Measurements from ENCODE around the gene LHFPL2.

Gene LHFPL2

DNA sequence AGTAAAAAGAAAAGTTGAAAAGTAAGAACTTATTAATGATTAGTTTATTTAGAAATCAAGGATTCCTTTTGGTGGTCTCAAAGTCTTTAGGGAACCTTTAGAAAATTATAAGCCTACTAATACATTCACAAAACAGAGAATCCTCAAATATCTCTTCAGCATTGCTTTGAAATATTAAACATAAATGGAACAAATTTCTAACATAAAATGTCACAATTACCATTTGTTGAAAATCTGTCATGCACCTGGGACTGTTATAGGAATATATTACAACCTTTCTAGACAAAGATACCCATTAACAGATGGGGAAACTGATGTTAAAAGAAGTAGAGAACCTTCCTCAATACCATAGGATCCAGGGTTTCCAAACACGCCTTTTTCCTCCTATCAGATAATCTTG is 83.2 kb downstream of the LHFPL2 start:
- no peak for DNase-seq

DNA sequence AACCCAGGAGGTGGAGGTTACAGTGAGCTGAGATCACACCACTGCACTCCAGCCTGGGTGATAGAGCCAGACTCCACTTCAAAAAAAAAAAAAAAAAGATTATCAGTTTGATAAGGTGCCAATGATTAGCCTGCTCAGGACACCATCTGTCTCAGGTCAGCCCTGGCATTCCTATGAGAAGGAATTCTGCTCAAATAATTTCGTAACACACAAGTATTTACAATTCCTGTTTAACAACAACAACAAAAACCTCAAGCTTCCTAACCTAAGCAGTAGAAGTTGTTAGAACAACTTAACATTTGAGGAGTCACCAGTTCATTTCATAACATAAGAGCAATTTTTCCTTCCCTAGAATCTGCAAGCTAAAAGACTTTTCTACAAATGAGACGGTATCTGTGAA is 85.0 kb downstream of the LHFPL2 start:
- DNase-seq, result no peak

DNA sequence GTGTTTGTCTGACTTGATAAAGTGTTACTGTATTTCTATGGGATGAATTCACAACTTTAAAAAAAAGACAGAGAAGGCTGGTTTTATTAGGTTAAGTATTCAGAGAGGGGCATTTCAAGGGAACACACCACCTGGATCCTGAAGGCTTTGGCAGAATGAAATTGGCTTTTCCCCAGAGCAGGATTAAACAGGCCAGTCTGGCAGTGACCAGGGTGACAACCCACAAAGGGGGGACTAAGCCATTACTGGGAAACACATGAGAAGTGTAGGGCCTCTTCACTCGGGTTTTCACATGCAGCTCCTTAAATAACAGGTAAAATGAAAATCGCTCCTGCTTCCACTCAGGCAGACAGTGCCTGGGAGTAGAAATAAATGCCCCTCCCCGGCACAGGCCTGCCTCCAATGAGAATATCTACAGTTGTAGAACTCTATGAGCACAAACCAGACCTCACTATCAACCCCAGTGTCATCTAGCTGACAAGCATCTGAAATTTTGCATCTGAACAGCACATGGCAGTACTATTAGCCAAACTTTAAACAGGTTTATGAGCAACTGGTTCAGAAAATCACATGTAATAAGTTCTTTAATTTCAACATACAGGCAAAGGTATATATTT is 85.8 kb downstream of the LHFPL2 start:
- no peak for DNase-seq

DNA sequence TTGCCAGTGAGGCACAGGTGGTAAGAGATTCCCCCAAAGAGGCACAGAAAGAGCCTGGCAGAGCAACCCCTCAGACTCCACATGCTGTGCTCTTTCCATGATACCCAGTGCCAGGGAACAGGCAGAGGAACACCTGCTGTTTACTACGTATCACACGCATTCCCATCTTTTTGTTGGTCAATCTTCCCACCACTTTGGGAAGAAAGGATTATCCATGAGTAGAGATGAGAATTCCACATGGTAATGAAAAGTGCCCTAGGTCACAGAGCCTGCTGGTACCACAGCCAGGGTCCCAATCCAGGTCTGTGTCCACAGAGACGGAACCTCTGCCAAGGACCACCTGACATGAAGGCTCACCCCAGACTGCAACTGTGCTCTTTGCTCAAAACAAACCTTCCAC is 86.6 kb downstream of the LHFPL2 start:
- no peak for DNase-seq

DNA sequence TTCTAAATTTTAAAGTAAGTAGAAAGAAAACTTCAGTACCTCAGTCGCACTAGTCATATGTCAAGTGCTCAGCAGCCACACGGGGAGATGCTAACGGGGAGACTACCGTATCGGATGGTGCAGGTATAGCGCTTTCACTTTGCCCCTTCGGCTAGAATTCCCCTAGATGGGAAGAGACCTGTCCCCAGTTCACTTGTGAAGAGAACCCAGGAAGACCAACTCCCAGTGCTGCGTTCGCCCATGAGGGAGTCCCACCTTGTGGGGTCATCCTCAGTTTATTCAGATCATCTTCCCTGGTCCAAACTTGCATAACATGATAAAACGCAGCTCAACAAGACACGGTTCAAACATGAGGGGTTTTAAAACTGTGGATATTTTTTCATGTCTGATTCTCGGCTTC is 87.3 kb downstream of the LHFPL2 start:
- no peak for DNase-seq

DNA sequence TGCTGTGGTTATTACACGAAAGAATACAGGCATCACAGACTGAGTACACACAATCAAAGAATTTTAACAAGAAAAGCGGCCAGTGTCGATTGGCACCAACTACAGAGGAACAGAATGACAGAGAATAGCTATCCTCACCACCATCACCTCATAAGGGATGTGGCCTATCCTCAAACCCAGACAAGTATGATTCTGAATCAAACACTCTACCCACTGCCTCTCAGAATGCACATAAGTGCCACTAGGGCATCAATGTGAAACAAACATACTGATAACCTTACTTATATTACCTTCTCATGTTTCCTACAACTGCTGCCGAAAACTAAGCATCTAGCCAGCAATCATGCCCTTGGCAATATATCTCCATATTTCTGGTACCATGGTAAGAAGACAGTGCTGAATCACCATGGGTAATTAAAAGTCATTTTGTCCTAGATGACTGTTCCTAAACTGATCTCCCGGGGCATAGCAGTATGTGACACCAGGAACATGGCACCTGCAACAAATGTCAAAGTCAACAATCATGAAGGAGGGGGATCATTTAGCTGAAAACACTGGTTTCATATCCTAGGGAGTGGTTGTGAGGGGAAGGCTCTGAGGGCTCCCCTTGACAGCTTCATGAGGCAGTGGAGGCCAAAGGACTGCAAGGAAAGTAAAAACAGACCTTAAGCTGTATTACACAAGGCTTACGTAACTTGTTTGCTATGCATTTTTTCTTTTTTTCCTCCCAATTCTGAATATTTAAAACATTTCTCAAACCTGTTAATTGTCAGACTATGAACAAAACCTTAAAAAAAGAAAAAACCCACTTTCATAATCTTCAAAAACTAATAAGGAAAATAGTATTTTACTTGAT is 88.3 kb downstream of the LHFPL2 start:
- DNase-seq, result no peak

DNA sequence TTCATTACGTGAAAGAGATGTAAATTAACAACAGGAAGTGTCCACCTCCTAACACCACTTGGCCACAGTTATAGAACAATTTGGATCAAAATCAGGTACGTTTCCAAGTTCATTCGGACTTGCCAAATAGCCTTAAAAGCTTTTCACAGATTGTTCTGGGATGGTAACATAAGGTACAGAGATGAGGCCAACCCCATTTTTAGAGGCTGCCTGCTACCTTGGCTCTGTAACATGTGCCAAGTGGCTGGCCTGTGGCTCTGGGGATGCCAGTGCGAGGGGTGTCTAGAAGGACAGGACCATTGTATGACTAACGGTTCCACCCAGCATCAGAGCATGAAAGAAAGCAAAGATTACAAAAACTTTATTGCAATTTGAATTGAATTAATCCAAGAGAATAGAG is 91.0 kb downstream of the LHFPL2 start:
- DNase-seq, result no peak

DNA sequence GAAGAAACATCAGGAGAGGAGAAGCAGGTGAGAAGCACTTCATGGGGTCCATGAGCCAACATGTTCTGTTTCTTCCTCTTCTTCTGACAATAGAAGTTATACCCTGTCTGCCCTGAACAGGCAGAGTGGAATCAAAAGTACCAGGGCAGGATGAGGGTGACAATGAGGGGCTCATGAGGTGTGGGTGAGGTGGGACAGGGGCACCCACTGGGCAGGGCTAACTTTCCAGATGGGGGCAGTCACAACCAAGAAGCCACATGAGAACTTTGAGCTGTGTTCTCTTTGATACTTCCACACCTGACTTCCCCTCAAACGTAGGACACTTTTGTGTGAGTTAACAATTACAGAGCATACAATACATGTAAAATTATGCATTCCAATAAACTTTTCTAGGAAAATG is 92.7 kb downstream of the LHFPL2 start:
- DNase-seq, result no peak

DNA sequence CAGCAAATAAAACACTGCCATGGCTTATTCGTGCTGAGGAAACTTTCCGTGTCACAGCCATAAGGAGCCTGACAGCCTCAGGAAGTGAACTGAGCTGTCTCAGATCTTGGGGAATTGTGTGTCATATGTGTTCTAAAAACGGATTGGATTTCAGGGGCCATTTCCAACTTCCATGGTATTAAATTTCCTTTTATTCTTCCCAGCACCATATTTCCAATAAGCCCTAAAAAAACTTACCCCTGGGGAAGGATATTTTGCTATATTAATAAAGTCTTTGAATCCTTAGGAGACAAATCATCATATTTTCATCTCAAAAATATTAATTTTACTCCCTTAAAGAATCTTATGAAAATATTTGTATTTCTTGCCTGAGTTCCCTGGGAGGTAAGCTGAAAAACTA is 93.9 kb downstream of the LHFPL2 start:
- no peak for DNase-seq

DNA sequence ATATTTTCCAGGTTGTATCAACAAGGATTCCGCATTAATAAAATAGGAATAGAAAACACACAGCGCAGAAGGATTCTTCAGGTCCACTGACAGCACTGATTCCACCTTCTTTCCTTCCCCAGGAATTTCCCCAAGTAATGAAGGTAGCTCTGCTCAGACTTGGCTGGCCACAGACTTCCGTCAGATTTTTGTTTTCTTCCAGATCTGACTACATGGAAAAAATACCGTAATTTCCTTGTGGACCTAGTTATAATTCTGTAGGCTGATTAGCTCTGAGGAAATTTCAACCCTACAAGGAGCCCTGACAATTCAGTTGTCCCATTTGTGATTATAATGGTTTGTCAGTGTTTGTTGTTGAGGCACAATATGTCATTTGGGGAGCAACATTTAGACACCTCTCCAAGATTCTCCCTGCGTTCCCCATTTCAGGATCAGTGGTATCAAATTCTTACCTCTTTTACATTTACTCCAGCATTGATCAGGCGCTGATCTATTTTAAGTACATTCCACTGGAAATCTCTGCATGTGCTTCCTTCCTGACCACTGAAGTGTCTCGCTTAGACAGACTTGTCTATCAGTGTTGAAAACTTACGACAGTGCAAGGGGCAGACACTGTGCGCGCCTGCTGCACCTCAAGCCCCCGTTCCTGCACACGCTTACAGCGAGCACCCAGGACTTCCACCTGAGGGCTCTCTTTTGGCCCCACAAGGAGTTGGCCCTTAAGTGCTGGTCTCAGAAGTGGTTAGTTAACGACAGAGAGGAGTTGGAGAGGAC is 94.8 kb downstream of the LHFPL2 start:
- DNase-seq, result no peak

DNA sequence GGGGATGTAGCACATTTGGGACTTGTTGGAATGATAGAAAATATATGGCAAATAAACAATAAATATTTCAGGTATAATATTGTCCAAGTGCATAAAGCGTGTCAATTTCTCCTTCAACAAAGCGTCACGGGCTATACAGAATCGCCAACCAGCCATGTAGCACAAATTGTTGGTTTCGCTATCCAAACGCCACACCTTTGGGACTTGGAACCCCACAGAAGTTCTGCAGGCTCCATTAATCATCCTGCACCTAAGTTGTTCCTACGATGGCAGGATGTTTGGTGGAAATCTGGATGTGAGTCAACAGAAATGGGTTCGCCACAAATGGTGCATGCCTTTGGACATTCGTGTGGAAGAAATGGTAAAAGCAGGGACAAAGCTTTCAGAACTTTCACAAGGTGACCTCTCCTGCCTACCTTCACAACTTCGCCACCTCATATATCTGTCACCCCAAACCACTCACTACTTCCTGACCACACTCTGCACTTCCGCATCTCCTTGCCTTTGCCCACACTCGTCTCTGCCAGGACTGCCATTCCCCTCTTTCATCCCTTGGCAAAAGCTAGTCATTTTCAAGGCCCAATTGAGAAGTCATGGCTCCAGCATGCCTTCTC is 95.7 kb downstream of the LHFPL2 start:
- no peak for DNase-seq

DNA sequence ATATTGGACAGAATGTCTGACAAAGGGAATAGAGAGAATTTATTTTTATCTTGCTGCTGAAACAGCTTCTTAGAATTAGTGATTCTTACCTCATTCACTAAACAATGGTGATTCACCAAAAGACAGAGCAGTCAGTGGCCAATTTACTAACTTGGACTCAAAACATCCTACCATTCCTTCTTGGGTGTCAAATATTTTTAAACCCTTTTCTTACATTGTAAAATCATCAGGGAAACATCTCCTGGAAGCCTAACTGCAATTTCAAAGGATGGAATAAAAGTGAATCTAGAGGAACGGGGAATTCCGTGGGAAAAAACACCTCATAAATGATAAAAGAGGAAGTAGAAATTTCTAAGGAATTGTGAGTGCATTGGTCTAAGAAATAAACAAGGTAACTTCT is 97.7 kb downstream of the LHFPL2 start:
- no peak for DNase-seq

DNA sequence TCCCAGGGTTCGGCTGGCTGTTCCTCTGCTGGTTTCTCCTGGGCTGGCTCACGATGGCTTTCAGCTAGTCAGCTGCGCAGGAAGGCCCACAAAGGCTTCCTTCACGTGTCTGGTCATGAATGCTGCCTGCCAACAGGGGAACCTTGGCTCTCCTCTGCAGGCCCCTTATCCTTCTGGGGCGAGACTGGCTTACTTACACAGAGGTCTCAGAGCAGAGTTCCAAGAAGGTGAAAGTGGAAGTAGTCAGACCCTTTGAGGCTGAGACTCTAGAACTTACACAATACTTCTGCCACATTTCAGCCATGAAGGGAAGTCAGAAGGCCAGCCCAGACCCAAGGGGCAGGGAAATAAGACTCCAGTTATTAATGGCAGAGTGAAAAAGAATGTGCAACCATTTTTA is 99.5 kb downstream of the LHFPL2 start:
- no peak for DNase-seq

DNA sequence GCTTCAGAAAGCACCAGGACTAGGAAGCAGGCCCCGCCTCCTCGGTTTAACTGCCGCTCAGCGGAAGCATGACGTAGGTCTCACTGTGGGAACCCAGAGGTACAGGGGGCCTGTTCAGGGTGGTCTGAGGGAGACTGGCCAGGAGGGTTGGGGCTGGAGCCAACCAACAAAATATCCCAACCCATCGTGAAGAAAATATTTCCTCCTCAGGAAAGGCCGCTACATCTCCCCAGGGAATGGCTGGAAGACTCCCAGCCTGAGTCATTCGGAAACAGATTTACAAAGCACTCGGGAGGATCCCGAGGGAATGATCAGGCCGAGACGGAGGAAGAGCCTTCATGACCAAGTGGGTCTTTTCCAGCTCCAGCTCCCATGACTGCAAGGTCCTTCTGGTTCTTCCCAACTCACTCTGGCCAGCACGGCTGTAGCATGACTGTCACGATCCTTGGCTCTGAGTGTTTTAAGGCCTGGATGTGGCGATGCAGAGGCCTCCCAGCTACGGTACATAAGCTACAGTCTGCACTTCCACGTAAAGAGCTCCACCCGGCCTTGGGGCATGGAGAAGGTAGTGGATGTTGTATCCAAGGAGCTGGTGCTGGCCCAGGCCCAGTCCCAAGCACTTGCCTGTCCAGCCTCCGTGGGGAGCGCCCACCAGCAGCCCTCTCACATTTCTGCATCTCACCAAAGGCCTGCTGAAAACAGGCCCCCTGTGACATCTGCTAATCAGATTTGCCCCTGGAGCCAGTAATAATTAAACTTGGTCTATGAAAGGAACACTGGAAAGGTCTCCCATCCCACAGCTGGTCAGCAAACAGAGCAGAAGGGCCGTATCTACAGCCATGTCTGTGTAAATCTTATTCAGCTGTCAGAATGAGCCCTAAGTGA is 100.6 kb downstream of the LHFPL2 start:
- no peak for DNase-seq

DNA sequence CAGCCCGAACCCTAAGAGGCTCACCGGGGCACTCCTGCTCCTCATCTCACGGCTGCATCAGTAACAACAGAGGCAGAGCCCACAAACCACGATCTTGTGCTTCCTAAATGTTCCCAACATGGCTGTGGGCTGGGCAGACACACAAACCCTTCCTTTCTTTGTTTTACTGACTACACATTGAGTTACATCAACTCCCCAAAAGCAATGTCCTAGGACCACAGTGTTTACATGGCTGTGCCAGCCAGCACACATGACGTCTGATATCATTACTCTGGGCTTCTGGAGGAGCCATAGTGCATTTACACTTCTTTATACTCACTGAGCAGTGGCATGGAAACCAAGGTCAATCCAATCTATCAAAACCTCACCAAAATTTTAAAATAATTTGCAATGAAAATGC is 101.4 kb downstream of the LHFPL2 start:
- no peak for DNase-seq

DNA sequence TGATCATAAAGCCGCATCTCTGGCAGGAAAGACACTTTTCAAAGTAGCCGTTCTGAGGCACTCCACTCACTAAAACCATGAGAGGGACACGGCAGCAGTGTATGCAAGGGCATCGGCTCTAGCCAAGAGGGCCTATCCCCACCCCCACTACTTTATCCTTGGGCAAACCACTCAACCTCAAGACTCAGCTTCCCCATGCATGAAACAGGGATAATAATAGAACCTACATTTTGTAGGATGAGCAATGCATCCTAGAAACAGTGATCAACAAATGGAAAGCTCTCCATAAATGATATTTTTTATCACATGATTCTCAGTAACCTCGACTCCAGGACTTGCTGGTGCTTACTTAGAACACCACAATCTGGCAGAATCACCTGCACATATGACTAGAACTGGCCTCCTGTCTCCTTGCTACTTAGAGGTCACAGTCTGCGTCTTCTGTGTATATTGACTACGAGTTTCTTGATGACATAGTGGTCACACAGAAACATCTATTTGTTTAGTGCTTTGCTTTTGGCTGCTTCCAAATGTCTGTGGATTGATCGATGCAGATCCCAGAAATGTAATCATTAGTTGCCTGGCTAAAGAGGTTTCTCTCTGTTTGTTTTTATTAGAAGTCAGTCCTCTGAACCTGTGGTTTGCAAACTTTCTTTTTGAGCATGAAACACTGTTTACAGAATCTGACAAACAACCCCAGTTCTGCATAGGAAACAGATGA is 102.1 kb downstream of the LHFPL2 start:
- no peak for DNase-seq

DNA sequence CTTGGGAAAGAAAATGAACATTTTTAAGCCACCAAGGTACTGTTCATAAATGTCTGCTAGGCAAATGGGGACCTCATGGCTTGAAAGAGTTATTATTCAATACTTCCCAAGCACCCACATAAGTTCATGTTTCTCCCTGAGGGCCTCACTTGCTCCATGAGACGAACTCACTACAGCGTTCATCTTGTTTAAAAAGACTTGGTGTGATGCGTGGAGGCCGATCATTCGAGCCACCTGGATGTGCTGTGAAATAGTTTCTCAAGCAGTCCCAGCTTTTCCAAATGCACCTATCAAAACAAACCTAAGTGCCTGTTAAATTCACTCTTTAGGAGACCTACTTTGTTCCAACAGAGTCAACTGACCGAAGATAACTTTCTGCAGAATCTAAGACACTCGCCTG is 103.2 kb downstream of the LHFPL2 start:
- no peak for DNase-seq

DNA sequence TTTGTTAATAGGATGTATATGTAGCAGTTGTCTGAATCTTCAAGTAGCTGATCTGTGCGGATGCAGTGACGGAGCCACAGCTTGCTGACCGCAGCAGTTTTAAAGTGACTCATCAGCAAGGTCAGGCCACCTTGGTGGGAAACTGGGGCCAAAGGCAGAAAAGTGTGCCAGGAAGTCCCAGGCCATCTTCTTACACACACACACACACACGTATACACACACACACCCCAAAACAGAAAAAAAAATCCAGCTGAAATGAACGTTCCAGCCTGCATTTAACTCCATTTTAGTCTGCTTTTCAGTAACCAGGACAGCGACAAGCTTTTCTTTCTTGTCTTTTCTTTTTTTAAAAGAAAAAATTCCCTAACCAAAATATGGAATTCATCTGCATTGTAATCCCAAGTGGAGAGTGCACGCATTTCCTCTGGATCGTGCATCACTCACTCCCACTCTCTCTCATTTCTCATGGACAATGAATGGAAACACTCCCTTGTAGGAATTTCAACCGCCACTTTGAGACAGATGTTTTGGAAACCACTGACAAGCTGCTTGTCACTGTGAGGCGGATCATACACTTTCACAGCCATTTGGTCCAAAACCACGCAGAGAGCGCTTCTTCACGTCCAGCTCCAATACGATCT is 103.9 kb downstream of the LHFPL2 start:
- DNase-seq, result no peak

DNA sequence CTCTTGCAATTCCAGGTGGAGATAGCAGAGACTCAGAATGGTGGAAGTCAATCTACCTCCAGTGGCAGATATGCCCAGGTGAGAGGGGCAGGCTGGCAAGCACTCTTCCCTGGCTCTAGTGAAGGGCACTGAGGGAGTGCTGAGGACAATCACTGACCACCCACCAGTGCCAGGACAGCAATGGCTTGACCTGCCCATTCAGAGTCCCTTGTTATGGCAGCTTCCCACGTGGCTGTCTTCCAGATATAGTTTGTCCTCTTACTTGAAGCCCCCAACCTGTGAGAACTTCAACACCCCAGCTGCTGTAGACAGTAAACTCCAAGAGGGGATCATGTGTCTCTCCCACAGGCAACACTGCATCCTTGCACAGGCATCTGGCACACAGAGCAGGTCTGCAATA is 104.7 kb downstream of the LHFPL2 start:
- DNase-seq, result no peak

DNA sequence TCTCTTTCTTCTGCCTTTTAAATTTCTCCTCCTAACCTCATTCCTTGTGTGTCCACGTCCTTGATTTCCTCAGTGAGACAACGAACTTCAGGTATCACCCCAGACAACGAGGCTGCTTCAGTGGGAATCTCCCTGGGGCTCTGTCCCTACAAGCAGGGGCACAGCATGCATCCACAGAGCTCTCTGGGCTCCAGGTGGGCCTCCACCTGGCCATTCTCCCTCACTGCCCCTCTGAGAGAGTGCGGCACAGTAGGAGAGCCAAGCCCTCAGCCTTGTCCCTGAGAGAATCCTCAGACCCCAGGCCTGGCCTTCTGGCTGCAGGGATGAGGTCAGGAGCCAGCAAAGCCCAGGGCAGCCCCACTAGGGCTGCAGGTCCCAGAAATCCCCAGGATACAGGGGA is 105.3 kb downstream of the LHFPL2 start:
- DNase-seq, result no peak

DNA sequence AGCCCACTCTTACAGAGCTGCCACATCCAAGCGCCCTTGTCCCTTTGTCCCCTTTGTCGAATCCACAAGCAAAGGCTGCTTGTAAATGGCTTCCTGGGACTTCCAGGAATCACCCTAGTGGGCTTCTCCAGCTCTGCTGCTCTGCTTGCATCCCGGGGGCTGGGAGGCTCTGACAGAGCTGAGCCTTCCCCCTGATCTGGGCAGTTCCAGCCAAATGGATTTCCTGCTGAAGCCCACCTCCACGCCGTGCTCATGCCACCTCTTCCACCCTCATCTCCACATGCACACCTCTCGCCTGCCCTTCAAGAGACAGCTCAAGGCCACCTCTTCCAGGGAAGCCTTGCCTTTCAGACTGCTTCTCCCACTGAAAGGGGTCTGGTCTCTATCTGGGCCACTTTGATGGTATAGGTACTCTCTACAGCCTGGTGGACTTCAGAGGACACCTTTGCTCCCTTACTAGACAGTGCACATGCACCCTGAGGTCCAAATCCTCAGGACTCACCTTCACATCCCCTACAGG is 106.2 kb downstream of the LHFPL2 start:
- DNase-seq, result no peak

Data from stimulated activated CD4-positive, alpha-beta T cell treated with anti-CD3 and anti-CD28 coated beads, Interleukin-4, amount 100 ng/mL, for 1 hour (primary cell).